ENCODE results near the gene KIF9.
"Not testable (repeated sequence)": the region's sequence is repeated elsewhere in the genome, so short reads cannot be mapped to it uniquely, and the experiment has no call there.

KIF9 gene

DNA sequence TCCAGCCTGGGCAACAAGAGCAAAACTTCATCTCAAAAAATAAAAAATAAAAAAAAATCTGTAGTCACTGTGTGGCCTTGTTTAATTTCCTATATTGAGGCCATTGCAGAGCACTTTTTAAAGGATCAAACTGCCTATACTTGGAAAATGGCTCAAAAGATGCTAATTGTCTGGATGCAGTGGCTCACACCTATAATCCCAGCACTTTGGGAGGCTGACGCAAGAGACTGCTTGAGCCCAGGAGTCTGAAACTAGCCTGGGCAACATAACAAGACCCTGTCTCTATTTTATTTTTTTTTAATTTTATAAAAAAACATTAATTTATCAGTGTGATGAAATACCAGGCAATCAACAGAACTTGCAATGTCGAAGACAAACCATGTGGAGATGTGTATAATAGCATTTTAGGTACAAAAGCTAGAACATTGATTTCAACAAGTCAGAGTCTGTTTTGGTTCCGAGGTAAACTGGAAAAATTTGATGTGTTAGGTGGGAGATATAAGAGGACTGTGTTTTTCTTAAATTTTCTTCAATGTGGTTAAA is 71.7 kb downstream of the KIF9 start:
- H3K36me3 ChIP-seq (ENCODE audit: insufficient read depth, low read length): no peaks in the 10 kb centered on the region
- no peaks in the 10 kb centered on the region for H3K4me1 ChIP-seq (ENCODE audit: insufficient read depth, low read length)
- no peak overlapping the region for H3K9ac ChIP-seq (ENCODE audit: low read depth, low read length)
- no peaks in the 10 kb centered on the region for H3K9me3 ChIP-seq (ENCODE audit: insufficient read depth, low read depth, low read length)
- 94% methylated on average over 3 of the region's 3 CpGs for WGBS
- H3K27ac ChIP-seq (ENCODE audit: low read depth, low read length): no peak overlapping the region
- H3K4me3 ChIP-seq (ENCODE audit: low read length): no peak overlapping the region
- H3K27me3 ChIP-seq (ENCODE audit: insufficient read depth, low read length): no peaks in the 10 kb centered on the region

DNA sequence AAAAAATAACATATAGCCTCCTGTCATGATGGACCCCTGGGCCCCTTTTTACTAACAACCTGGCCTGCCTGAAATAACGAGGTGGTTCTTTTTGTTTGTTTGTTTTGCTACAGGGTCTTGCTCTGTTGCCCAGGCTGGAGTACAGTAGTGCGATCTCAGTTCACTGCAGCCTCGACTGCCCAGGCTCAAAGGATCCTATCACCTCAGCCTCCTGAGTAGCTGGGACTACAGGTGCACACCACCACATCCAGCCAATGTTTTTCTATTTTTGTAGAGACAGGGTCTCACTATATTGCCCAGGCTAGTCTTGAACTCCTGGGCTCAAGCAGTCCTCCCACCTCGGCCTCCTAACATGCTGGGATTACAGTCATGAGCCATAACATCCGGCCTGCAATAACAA is 76.6 kb downstream of the KIF9 start:
- 95% methylated on average over 5 of the region's 5 CpGs for WGBS
- H3K9me3 ChIP-seq (ENCODE audit: insufficient read depth, low read depth, low read length); H3K27me3 ChIP-seq (ENCODE audit: insufficient read depth, low read length): not testable (repeated sequence)

DNA sequence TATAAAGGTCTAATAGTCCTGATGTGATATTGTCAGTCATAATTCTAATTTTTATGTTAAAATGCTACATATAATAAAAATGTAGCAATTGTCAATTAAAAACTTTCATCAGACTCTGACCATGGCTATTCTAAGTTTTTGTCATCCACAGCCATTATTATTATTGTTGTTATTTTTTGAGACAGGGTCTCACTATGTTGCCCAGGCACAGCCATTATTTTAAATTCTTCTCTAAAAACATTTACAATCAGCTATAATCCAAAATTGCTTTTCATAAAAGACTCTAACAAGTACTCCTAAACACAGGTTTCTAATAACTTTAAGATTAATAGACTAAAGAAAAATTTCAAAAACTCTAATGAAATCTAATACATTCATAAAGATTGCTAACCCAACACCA is 77.7 kb downstream of the KIF9 start:
- H3K4me3 ChIP-seq (ENCODE audit: low read length): no peak overlapping the region
- no peaks in the 10 kb centered on the region for H3K4me1 ChIP-seq (ENCODE audit: insufficient read depth, low read length)
- no peaks in the 10 kb centered on the region for H3K9me3 ChIP-seq (ENCODE audit: insufficient read depth, low read depth, low read length)
- H3K36me3 ChIP-seq (ENCODE audit: insufficient read depth, low read length): no peaks in the 10 kb centered on the region
- no peaks in the 10 kb centered on the region for H3K27me3 ChIP-seq (ENCODE audit: insufficient read depth, low read length)
- H3K9ac ChIP-seq (ENCODE audit: low read depth, low read length): no peak overlapping the region
- no peak overlapping the region for H3K27ac ChIP-seq (ENCODE audit: low read depth, low read length)

More for the DNA sequence above, 76.6 kb downstream of the KIF9 start:
- not testable (repeated sequence) for H3K4me3 ChIP-seq (ENCODE audit: low read length); H3K36me3 ChIP-seq (ENCODE audit: insufficient read depth, low read length); H3K27ac ChIP-seq (ENCODE audit: low read depth, low read length); H3K4me1 ChIP-seq (ENCODE audit: insufficient read depth, low read length); H3K9ac ChIP-seq (ENCODE audit: low read depth, low read length)

DNA sequence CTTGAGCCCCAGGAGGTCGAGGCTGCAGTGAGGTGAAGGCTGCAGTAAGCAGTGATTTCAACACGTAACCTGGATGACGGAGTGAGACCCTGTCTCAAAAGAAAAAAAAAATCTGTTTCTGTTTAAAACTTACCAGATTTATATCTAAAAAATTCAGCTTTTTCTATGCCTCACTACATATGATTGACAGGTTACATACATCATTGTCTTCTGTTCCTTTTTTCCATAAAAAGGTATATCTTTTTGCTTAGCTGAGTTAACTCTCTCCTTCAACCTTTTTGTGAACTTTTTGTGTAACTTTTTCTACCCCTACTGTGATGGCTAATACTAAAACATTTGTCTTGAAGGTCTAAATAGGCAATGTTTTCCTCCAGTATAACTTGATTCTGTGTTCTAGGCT is 80.1 kb downstream of the KIF9 start:
- Histone ChIP-seq H3K27me3 (ENCODE audit: insufficient read depth, low read length) (no peaks in the 10 kb centered on the region), H3K4me3 (ENCODE audit: low read length) (no peak overlapping the region), H3K27ac (ENCODE audit: low read depth, low read length) (no peak overlapping the region), H3K9ac (ENCODE audit: low read depth, low read length) (no peak overlapping the region), H3K4me1 (ENCODE audit: insufficient read depth, low read length) (no peaks in the 10 kb centered on the region), H3K9me3 (ENCODE audit: insufficient read depth, low read depth, low read length) (no peaks in the 10 kb centered on the region), H3K36me3 (ENCODE audit: insufficient read depth, low read length) (no peaks in the 10 kb centered on the region)
- 95% methylated on average over 3 of the region's 3 CpGs for WGBS

DNA sequence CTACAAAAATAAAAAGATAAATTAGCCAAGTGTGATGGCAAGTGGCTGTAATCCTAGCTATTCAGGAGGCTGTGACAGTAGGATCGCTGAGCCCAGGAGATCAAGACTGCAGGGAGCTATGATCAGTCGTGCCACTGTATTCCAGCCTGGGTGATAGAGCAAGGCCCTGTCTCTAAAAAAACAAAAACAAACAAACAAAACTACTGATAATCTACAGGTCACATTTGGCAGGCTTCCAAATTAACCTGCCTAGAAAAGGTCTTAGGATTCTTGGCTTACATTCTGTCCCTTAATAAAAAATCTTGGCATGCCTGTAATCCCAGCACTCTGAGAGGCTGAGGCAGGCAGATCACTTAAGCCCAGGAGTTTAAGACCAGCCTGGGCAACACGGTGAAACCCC is 85.3 kb downstream of the KIF9 start:
- no peaks in the 10 kb centered on the region for H3K9me3 ChIP-seq (ENCODE audit: insufficient read depth, low read depth, low read length)
- H3K27me3 ChIP-seq (ENCODE audit: insufficient read depth, low read length): no peaks in the 10 kb centered on the region
- 92% methylated on average over 2 of the region's 3 CpGs for WGBS
- H3K36me3 ChIP-seq (ENCODE audit: insufficient read depth, low read length): no peaks in the 10 kb centered on the region; the same call in 1 of the 2 replicates
- no peaks in the 10 kb centered on the region for H3K4me1 ChIP-seq (ENCODE audit: insufficient read depth, low read length)
- H3K4me3 ChIP-seq (ENCODE audit: low read length): no peak overlapping the region
- no peak overlapping the region for H3K27ac ChIP-seq (ENCODE audit: low read depth, low read length)
- no peak overlapping the region for H3K9ac ChIP-seq (ENCODE audit: low read depth, low read length)

DNA sequence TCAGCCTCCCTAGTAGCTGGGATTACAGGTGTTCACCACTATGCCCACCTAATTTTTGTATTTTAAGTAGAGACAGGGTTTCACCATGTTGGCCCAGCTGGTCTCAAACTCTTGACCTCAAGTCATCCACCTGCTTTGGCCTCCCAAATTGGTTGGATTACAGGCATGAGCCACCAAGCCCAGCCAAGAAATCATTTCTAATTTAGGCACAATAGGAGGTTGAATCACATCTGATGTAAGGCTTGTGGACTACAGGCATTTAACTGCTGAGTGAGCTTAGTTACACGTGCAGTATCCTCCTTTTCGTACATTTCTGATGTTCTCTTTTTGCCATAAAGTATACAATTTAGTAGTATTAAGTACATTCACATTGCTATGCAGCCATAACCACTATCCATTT is 87.6 kb downstream of the KIF9 start:
- H3K36me3 ChIP-seq (ENCODE audit: insufficient read depth, low read length): no peaks in the 10 kb centered on the region; the same call in 1 of the 2 replicates
- WGBS: 93% methylated on average over 2 of the region's 2 CpGs
- no peaks in the 10 kb centered on the region for H3K27me3 ChIP-seq (ENCODE audit: insufficient read depth, low read length)
- no peaks in the 10 kb centered on the region for H3K4me1 ChIP-seq (ENCODE audit: insufficient read depth, low read length)
- H3K4me3 ChIP-seq (ENCODE audit: low read length): no peak overlapping the region
- H3K9ac ChIP-seq (ENCODE audit: low read depth, low read length): no peak overlapping the region
- no peak overlapping the region for H3K27ac ChIP-seq (ENCODE audit: low read depth, low read length)
- H3K9me3 ChIP-seq (ENCODE audit: insufficient read depth, low read depth, low read length): no peaks in the 10 kb centered on the region

DNA sequence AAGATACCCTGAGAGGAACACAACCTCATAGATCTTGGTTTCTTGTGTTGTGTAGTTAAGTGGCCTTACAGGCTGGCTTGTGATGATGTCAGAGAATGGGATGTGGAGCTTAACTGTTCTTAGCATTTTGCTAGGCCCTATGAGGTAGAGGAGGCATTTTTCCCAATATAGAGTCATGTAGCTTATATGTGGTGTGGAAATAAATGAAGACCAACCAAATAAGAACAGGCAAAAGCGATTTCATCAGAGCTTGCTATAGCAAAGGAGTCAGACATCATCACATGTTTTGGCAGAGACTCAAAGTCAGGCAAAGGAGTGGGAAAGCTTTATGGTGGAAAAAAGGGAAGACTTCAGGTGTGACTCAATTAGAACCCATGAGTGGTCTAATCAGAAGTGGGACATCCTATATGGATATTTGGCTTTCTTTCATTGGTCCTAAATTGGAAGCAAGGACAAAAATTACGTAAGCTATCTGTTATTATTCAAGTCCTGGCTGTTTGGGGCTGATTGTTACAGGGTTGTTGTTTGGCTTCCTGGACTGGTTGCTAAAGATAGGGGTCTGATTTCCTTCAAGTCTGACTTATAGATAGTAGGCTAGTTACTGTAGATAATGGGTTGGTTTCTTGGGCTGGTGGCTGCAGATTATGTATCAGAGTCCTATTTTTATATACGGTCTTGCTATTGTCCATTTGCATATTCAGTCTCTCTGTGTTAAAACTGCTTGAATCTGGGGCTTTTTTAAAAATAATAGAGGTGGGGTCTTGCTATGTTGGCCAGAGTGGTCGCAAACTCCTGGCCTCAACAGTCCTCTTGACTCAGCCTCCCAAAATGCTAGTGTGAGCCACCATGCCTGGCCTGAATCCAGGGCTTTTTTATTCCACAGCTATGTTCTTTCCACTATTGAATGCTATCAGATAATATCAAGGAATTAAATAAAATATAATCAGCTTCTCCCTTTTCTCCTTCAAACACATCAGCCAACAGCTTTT is 88.4 kb downstream of the KIF9 start:
- H3K4me1 ChIP-seq (ENCODE audit: insufficient read depth, low read length): no peaks in the 10 kb centered on the region
- 96% methylated on average over 4 of the region's 4 CpGs for WGBS
- no peak overlapping the region for H3K27ac ChIP-seq (ENCODE audit: low read depth, low read length)
- H3K9ac ChIP-seq (ENCODE audit: low read depth, low read length): no peak overlapping the region
- H3K36me3 ChIP-seq (ENCODE audit: insufficient read depth, low read length): no peaks in the 10 kb centered on the region; the same call in 1 of the 2 replicates
- H3K9me3 ChIP-seq (ENCODE audit: insufficient read depth, low read depth, low read length): no peaks in the 10 kb centered on the region
- H3K4me3 ChIP-seq (ENCODE audit: low read length): no peak overlapping the region
- H3K27me3 ChIP-seq (ENCODE audit: insufficient read depth, low read length): no peaks in the 10 kb centered on the region

DNA sequence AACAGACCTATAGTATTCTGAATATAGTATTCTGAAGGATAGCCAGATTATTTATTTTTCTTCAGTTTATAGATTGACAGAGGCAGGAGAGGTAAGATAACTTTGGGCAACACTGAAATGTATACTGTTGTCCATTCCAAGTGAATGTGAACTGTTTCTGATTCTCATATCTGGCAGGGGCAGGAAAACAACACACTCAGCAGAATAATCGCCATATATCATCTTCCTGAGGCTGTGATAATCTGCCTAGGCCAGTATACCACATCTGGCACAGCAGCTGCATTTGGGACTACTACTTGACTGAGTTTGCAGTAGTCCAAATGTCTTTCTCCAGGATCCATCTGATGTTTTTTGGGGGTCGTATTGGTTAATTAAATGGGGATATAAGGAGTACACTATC is 96.3 kb downstream of the KIF9 start:
- no peaks in the 10 kb centered on the region for H3K27me3 ChIP-seq (ENCODE audit: insufficient read depth, low read length)
- H3K4me1 ChIP-seq (ENCODE audit: insufficient read depth, low read length): no peaks in the 10 kb centered on the region
- H3K9me3 ChIP-seq (ENCODE audit: insufficient read depth, low read depth, low read length): no peaks in the 10 kb centered on the region
- no peaks in the 10 kb centered on the region for H3K36me3 ChIP-seq (ENCODE audit: insufficient read depth, low read length)
- H3K4me3 ChIP-seq (ENCODE audit: low read length): no peak overlapping the region
- no peak overlapping the region for H3K27ac ChIP-seq (ENCODE audit: low read depth, low read length)
- H3K9ac ChIP-seq (ENCODE audit: low read depth, low read length): no peak overlapping the region
- 87% methylated on average over 2 of the region's 2 CpGs for WGBS

DNA sequence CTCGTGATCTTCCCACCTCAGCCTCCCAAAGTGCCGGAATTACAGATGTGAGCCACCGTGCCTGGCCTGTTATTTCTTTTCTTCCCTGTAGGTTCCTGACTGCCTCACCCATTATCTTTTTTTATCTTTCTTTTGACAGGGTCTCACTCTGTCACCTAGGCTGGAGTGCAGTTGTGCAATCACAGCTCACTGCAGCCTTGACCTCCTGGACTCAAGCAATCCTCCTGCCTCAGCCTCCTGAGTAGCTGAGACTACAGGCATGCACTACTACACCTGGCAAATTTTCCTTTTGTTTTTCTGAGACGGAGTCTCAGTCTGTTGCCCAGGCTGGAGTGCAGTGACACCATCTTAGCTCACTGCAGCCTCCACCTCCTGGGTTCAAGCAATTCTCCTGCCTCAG is 100.9 kb downstream of the KIF9 start:
- 92% methylated on average over 4 of the region's 4 CpGs for WGBS
- H3K9me3 ChIP-seq (ENCODE audit: insufficient read depth, low read depth, low read length); H3K4me3 ChIP-seq (ENCODE audit: low read length); H3K27ac ChIP-seq (ENCODE audit: low read depth, low read length); H3K4me1 ChIP-seq (ENCODE audit: insufficient read depth, low read length); H3K9ac ChIP-seq (ENCODE audit: low read depth, low read length); H3K27me3 ChIP-seq (ENCODE audit: insufficient read depth, low read length): not testable (repeated sequence)
- H3K36me3 ChIP-seq (ENCODE audit: insufficient read depth, low read length): peaks cover 20% of the 10 kb centered on the region

DNA sequence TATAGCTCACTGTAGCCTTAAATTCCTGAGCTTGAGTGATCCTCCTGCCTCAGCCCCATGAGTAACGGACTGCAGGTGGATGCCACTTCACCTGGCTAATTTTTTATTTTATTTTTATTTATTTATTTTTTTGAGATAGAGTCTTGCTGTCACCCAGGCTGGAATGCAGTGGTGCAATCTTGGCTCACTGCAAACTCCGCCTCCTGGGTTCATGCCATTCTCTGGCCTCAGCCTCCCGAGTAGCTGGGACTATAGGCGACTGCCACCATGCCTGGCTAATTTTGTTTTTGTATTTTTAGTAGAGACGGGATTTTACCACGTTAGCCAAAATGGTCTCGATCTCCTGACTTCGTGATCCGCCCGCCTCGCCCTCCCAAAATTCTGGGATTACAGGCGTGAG is 102.6 kb downstream of the KIF9 start:
- not testable (repeated sequence) for H3K4me3 ChIP-seq (ENCODE audit: low read length); H3K9ac ChIP-seq (ENCODE audit: low read depth, low read length)
- WGBS: 94% methylated on average over 12 of the region's 12 CpGs

More for the DNA sequence above, 102.6 kb downstream of the KIF9 start:
- H3K27me3 ChIP-seq (ENCODE audit: insufficient read depth, low read length); H3K27ac ChIP-seq (ENCODE audit: low read depth, low read length); H3K4me1 ChIP-seq (ENCODE audit: insufficient read depth, low read length); H3K9me3 ChIP-seq (ENCODE audit: insufficient read depth, low read depth, low read length): not testable (repeated sequence)
- H3K36me3 ChIP-seq (ENCODE audit: insufficient read depth, low read length): peaks cover 25% of the 10 kb centered on the region

Measured in HUES64 (cell line).